DOHH2 (cell line): ENCODE results near the gene RC3H2.
A peak's percentile ranks its signal among the peaks of the same experiment; 100 is the strongest.

Source experiments
- EZH2phosphoT487 ChIP-seq: fragments of 200-600 bp; sonication (generic); IDR thresholded peaks from 2 replicates; pipeline ENCODE4 v1.6.1; 2017; ENCODE audit warnings: borderline replicate concordance, mild to moderate bottlenecking, antibody characterized with exemption, low read length, moderate library complexity, mixed read lengths
- TF ChIP-seq, protein P1 (sequence below): fragments of 200-600 bp; sonication (generic); IDR thresholded peaks from one replicate; pipeline ENCODE4 v1.5.1; 2014; ENCODE audit warnings: antibody characterized with exemption, mild to moderate bottlenecking, low read depth, low read length; ENCODE audit not compliant: poor library complexity, severe bottlenecking

DNA sequence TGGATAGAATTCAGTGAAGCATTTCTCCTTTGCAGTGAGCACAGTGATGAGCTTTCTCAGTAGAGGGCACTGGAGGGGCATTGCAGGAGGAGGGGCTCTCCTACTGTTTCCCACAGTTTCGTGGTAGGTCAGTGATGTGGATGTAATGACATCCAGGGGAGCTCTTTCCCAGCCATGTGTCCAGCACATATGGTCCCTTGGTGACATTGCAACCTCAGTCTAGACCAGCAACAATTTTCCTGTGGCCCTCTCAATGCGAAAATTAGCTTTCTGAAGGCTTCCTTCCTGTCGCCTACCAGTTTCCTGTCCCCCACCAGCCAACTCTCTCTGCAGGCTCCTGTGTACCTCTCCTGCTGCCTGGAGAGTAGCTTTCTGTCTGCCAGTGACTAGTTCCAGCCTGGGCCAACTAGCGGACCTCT is 69.8 kb downstream of the RC3H2 start:
- TF ChIP-seq, protein P1, sequence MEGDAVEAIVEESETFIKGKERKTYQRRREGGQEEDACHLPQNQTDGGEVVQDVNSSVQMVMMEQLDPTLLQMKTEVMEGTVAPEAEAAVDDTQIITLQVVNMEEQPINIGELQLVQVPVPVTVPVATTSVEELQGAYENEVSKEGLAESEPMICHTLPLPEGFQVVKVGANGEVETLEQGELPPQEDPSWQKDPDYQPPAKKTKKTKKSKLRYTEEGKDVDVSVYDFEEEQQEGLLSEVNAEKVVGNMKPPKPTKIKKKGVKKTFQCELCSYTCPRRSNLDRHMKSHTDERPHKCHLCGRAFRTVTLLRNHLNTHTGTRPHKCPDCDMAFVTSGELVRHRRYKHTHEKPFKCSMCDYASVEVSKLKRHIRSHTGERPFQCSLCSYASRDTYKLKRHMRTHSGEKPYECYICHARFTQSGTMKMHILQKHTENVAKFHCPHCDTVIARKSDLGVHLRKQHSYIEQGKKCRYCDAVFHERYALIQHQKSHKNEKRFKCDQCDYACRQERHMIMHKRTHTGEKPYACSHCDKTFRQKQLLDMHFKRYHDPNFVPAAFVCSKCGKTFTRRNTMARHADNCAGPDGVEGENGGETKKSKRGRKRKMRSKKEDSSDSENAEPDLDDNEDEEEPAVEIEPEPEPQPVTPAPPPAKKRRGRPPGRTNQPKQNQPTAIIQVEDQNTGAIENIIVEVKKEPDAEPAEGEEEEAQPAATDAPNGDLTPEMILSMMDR, result peak; percentile 51
- TF ChIP-seq EZH2phosphoT487, result no peak
